H1 (cell line): ENCODE results near the gene MBP. TPM values are rescaled to one million over a fixed set of nuclear protein-coding genes. Genes with fewer than 3 reads are reported as not detected.

ENCODE experiments used
- CTCF ChIA-PET: fragments of 300-600 bp; sonication (Branson Sonifier 250); formaldehyde crosslinking; loops from one replicate; lab custom pipeline; 2021; ENCODE audit not compliant: partially characterized antibody; lab: Charles Lee
- POLR2A ChIA-PET: fragments of 300-600 bp; sonication (Branson Sonifier 250); formaldehyde crosslinking; loops from one replicate; lab custom pipeline; 2021; ENCODE audit warnings: inconsistent platforms; ENCODE audit not compliant: partially characterized antibody; lab: Charles Lee
- DNase-seq, 2 experiments: peaks; one replicate each; pipeline versions ENCODE4 v3.0.0 to v3.0.0-alpha.2; 2010 to 2022; ENCODE audit warnings: low spot score in 2 of 2, low read depth in 1 of 2, mixed read lengths in 1 of 2
- FAIRE-seq: peaks from 2 replicates; lab custom pipeline; 2011; peaks lifted over from hg19 to GRCh38; lab: Jason Lieb, UNC
- H2AFZ ChIP-seq: 2 replicates; pipeline ENCODE4 v1.8.1; 2012; ENCODE audit warnings: low read length, inconsistent platforms
- H2AK5ac ChIP-seq: 2 replicates; pipeline ENCODE4 v1.6.1; 2013; ENCODE audit warnings: low read depth, low read length
- H2BK120ac ChIP-seq: replicated peaks from 2 replicates; pipeline ENCODE3; 2013; ENCODE audit warnings: low read depth, low read length, inconsistent platforms
- H2BK12ac ChIP-seq: 2 replicates; pipeline ENCODE4 v1.6.1; 2013; ENCODE audit warnings: low read depth, low read length
- H2BK15ac ChIP-seq: 2 replicates; pipeline ENCODE4 v1.6.1; 2013; ENCODE audit warnings: low read length
- H2BK20ac ChIP-seq: 2 replicates; pipeline ENCODE4 v1.6.1; 2013; ENCODE audit warnings: low read length
- H2BK5ac ChIP-seq: 2 replicates; pipeline ENCODE4 v1.6.1; 2013; ENCODE audit warnings: low read depth, low read length
- H3K14ac ChIP-seq: 2 replicates; pipeline ENCODE4 v1.6.1; 2013; ENCODE audit warnings: inconsistent platforms; ENCODE audit not compliant: insufficient read length
- H3K18ac ChIP-seq: 2 replicates; pipeline ENCODE4 v1.6.1; 2013; ENCODE audit warnings: low read length; ENCODE audit errors: extremely low read depth
- H3K23ac ChIP-seq: 2 replicates; pipeline ENCODE4 v1.6.1; 2013; ENCODE audit warnings: inconsistent platforms; ENCODE audit not compliant: insufficient read length
- H3K23me2 ChIP-seq: 2 replicates; pipeline ENCODE4 v1.6.1; 2013; ENCODE audit warnings: low read depth, low read length
- H3K27ac ChIP-seq: 2 replicates; pipeline ENCODE4 v1.6.1; 2011; ENCODE audit warnings: low read depth, low read length, inconsistent platforms
- H3K27me3 ChIP-seq, 4 experiments: replicated peaks in 1 of 4; 1 replicate in 1 of 4; 2 replicates in 3 of 4; pipeline versions ENCODE4 v1.6.1 to v1.8.1; 2011 to 2013; ENCODE audit warnings: low read length in 3 of 4, mild to moderate bottlenecking in 3 of 4, inconsistent platforms in 2 of 4, mixed read lengths in 2 of 4, moderate library complexity in 1 of 4; ENCODE audit not compliant: control insufficient read depth in 3 of 4, insufficient read depth in 3 of 4; ENCODE audit errors: extremely low read depth in 1 of 4
- H3K36me3 ChIP-seq, 4 experiments: 2 replicates each; pipeline versions ENCODE4 v1.6.1 to v1.8.1; 2011 to 2013; ENCODE audit warnings: mild to moderate bottlenecking in 4 of 4, low read length in 3 of 4, moderate library complexity in 2 of 4, control low read depth in 1 of 4, inconsistent platforms in 1 of 4; ENCODE audit not compliant: insufficient read depth in 4 of 4, control insufficient read depth in 2 of 4
- H3K4ac ChIP-seq: replicated peaks from 2 replicates; pipeline ENCODE3; 2013; ENCODE audit warnings: low read length, low read depth, mixed read lengths, inconsistent platforms; ENCODE audit not compliant: insufficient read length
- H3K4me1 ChIP-seq, 4 experiments: replicated peaks in 1 of 4; 1 replicate in 1 of 4; 2 replicates in 3 of 4; pipeline versions ENCODE4 v1.6.1 to v1.8.1; 2011 to 2013; ENCODE audit warnings: low read length in 3 of 4, inconsistent platforms in 2 of 4, mixed read lengths in 1 of 4; ENCODE audit not compliant: insufficient read depth in 4 of 4, control insufficient read depth in 3 of 4
- H3K4me2 ChIP-seq, 2 experiments: 2 replicates each; pipeline versions ENCODE4 v1.6.1 to v1.8.1; 2011 to 2013; ENCODE audit warnings: low read depth in 2 of 2, low read length in 2 of 2, control low read depth in 1 of 2, inconsistent platforms in 1 of 2, mild to moderate bottlenecking in 1 of 2; ENCODE audit not compliant: insufficient read depth in 1 of 2
- H3K4me3 ChIP-seq, 4 experiments: fragments of 200-600, 300-600 bp in 1 of 4; sonication (generic), shearing (Covaris generic), sonication (Bioruptor Twin) in 1 of 4; 2 replicates each; pipeline versions ENCODE4 v1.5.1 to v1.8.1; 2011 to 2016; ENCODE audit warnings: low read length in 4 of 4, low read depth in 3 of 4, control low read depth in 2 of 4, inconsistent platforms in 2 of 4, mild to moderate bottlenecking in 2 of 4, mixed read lengths in 1 of 4, moderate library complexity in 1 of 4; ENCODE audit not compliant: insufficient read depth in 2 of 4; ENCODE audit errors: extremely low read depth in 1 of 4
- H3K56ac ChIP-seq: replicated peaks from 2 replicates; pipeline ENCODE3; 2013; ENCODE audit warnings: low read depth, mild to moderate bottlenecking, mixed read lengths, low read length, inconsistent platforms; ENCODE audit not compliant: insufficient read length
- H3K79me1 ChIP-seq: 2 replicates; pipeline ENCODE4 v1.6.1; 2013; ENCODE audit warnings: low read depth, low read length, control low read depth
- H3K79me2 ChIP-seq, 2 experiments: 2 replicates each; pipeline versions ENCODE4 v1.6.1 to v1.8.1; 2012 to 2013; ENCODE audit warnings: low read length in 2 of 2, mild to moderate bottlenecking in 2 of 2, inconsistent platforms in 1 of 2; ENCODE audit not compliant: insufficient read depth in 2 of 2, control insufficient read depth in 1 of 2
- H3K9ac ChIP-seq, 4 experiments: replicated peaks in 1 of 4; 1 replicate in 1 of 4; 2 replicates in 3 of 4; pipeline versions ENCODE4 v1.6.1 to v1.8.1; 2011 to 2013; ENCODE audit warnings: low read depth in 3 of 4, low read length in 3 of 4, control low read depth in 2 of 4, mild to moderate bottlenecking in 2 of 4, moderate library complexity in 2 of 4, inconsistent platforms in 1 of 4; ENCODE audit errors: extremely low read depth in 1 of 4
- H3K9me3 ChIP-seq, 2 experiments: 2 replicates each; pipeline versions ENCODE4 v1.6.1 to v1.8.1; 2012 to 2013; ENCODE audit warnings: mild to moderate bottlenecking in 2 of 2, moderate library complexity in 2 of 2, control low read depth in 1 of 2, inconsistent platforms in 1 of 2, low read depth in 1 of 2, low read length in 1 of 2, mixed read lengths in 1 of 2; ENCODE audit not compliant: insufficient read depth in 2 of 2
- H4K20me1 ChIP-seq, 2 experiments: replicated peaks in 1 of 2; 2 replicates each; pipeline versions ENCODE3 to v1.8.1; 2011 to 2013; ENCODE audit warnings: inconsistent platforms in 2 of 2, low read length in 2 of 2, mild to moderate bottlenecking in 1 of 2; ENCODE audit not compliant: insufficient read depth in 2 of 2, control insufficient read depth in 1 of 2
- H4K5ac ChIP-seq: 2 replicates; pipeline ENCODE4 v1.6.1; 2013; ENCODE audit warnings: low read length, low read depth, mixed read lengths, inconsistent platforms; ENCODE audit not compliant: insufficient read length
- H4K8ac ChIP-seq: 2 replicates; pipeline ENCODE4 v1.8.0; 2013; ENCODE audit warnings: mild to moderate bottlenecking, moderate library complexity, low read length, inconsistent platforms; ENCODE audit not compliant: insufficient read depth; ENCODE audit errors: extremely low read depth
- H4K91ac ChIP-seq: replicated peaks from 2 replicates; pipeline ENCODE3; 2013; ENCODE audit warnings: low read length, mixed read lengths, inconsistent platforms; ENCODE audit not compliant: insufficient read length
- BACH1 ChIP-seq: IDR thresholded peaks from 2 replicates; pipeline ENCODE4 v1.6.1; 2012; ENCODE audit warnings: low read length, improper control_type of control experiment
- BCL11A ChIP-seq, 2 experiments: IDR thresholded peaks; one replicate each; pipeline ENCODE4 v1.6.1; 2011; ENCODE audit warnings: low read depth in 2 of 2, low read length in 2 of 2, mild to moderate bottlenecking in 2 of 2
- JUND ChIP-seq: IDR thresholded peaks from 2 replicates; pipeline ENCODE4 v1.6.1; 2011; ENCODE audit warnings: mild to moderate bottlenecking, improper control_type of control experiment, low read length
- KDM1A ChIP-seq: fragments of 200-600, 300-600 bp; sonication (generic); IDR thresholded peaks from 2 replicates; pipeline ENCODE4 v1.7.1; 2016; ENCODE audit warnings: mild to moderate bottlenecking, low read length, borderline replicate concordance
- KDM4A ChIP-seq: IDR thresholded peaks from one replicate; pipeline ENCODE4 v1.7.1; 2012; ENCODE audit warnings: low read depth, mild to moderate bottlenecking, moderate library complexity, low read length, inconsistent platforms; ENCODE audit not compliant: severe bottlenecking
- MAFK ChIP-seq: IDR thresholded peaks from 2 replicates; pipeline ENCODE4 v1.6.1; 2012; ENCODE audit warnings: low read depth, mild to moderate bottlenecking, improper control_type of control experiment, low read length
- POLR2AphosphoS5 ChIP-seq: IDR thresholded peaks from 2 replicates; pipeline ENCODE4 v1.6.1; 2011; ENCODE audit warnings: low read depth, low read length
- USF2 ChIP-seq: IDR thresholded peaks from 2 replicates; pipeline ENCODE4 v1.6.1; 2011; ENCODE audit warnings: low read length, improper control_type of control experiment
- WGBS, 2 experiments: shearing (Covaris generic) in 1 of 2; methylation state at CpG; one replicate each; pipeline versions ENCODE4 v1.1.6 to v1.1.7; 2013 to 2015; ENCODE audit warnings: low lambda C conversion rate in 2 of 2, mixed read lengths in 2 of 2, inconsistent platforms in 1 of 2, low coverage in 1 of 2, missing lambda C conversion rate in 1 of 2; ENCODE audit not compliant: insufficient replicate concordance in 2 of 2, insufficient coverage in 1 of 2, insufficient read length in 1 of 2; ENCODE audit errors: extremely low coverage in 1 of 2, missing lambda C conversion rate in 1 of 2; 5-methylcytosine and 5-hydroxymethylcytosine counted together
- polyA plus RNA-seq, 7 experiments: library from polyadenylated mRNA; depleted of rRNA in 3 of 7; stranded (reverse) in 5 of 7; unstranded in 2 of 7; fragments of >200 nt in 5 of 7; fragments of 200-250 nt in 2 of 7; gene quantifications; 1 replicate in 5 of 7; 2 replicates in 1 of 7; 4 replicates in 1 of 7; pipeline versions ENCODE4 v1.2.1 to v1.2.3, GENCODE V29; 2011 to 2013; ENCODE audit warnings: missing spikeins in 2 of 7, mixed read lengths in 2 of 7
- total RNA-seq: library from RNA; stranded (reverse); fragmentation: NEBNext Ultra II Directional; extraction: Animal tissue kit (Norgen Biotek cat#: 25700); gene quantifications from 2 replicates; pipeline ENCODE4 v1.2.1, GENCODE V29; 2021

The MBP gene
- total and polyA plus RNA-seq, 2 of the 8 experiments (the other 6 are each of a cell fraction or from before 2014, with no cell fraction given) = 7.7 to 19.2 TPM

DNA sequence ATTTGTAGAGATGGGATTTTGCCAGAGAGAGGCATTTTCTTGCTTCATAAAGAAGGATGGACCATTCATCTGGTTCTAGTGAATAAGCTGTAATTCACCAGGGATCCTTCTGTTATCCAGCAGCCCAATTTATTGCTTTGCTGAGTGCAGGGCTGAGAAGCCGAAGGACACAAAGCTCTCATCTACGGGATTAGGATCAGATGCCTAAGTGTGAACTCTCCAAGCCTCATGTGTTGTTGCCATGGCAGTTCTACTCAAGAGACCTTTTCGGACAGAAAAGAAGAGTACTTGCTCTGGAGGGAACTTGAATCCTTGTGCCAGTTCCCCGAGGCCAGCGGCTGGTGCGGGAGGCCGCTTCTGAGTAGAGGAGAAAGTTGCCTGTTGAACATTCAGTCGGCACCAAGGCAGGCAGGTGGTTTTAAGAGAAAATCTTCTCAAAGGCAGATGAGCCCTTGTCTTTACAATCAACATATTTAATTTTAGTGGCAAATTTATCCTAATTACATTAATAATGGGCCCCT is 38.4 kb upstream of the MBP start:
- no peaks in the 10 kb centered on the region; the same call in 1 of the 2 replicates for H3K23me2 ChIP-seq
- no peak overlapping the region for H2BK20ac ChIP-seq
- H3K36me3 ChIP-seq = no peaks in the 10 kb centered on the region; a peak in 1 of 8 replicates
- no peak overlapping the region for H2AFZ ChIP-seq
- no peaks in the 10 kb centered on the region for H4K20me1 ChIP-seq
- POLR2A ChIA-PET = interaction anchor here (0.9 kb wide), 1 partner anchor 10 kb away, joined by 3 read pairs; no protein-coding TSS in a partner anchor
- H2BK5ac ChIP-seq = no peak overlapping the region
- DNase-seq = no peak
- H3K79me2 ChIP-seq = no peaks in the 10 kb centered on the region
- H4K8ac ChIP-seq = no peak overlapping the region
- no peak overlapping the region for H2BK120ac ChIP-seq
- H3K18ac ChIP-seq = no peak overlapping the region
- H3K9ac ChIP-seq = no peak overlapping the region
- no peaks in the 10 kb centered on the region for H3K9me3 ChIP-seq
- no peak overlapping the region for H3K27ac ChIP-seq
- no peaks in the 10 kb centered on the region; the same call in 1 of the 2 replicates for H3K79me1 ChIP-seq
- no peak overlapping the region for H3K4me3 ChIP-seq
- no peak overlapping the region for H3K14ac ChIP-seq
- H3K4me1 ChIP-seq = peaks cover 0 to 18% (median 3%) of the 10 kb centered on the region in 4 experiments; a peak in 5 of 7 replicates
- no peak overlapping the region for H4K5ac ChIP-seq
- H3K4ac ChIP-seq = no peak overlapping the region
- FAIRE-seq = no peak
- H2BK12ac ChIP-seq = no peak overlapping the region
- no peak overlapping the region for H4K91ac ChIP-seq
- no peak overlapping the region for H3K56ac ChIP-seq
- H3K27me3 ChIP-seq = no peaks in the 10 kb centered on the region; a peak in 1 of 7 replicates
- H2AK5ac ChIP-seq = no peak overlapping the region
- H3K4me2 ChIP-seq = no peak overlapping the region
- H2BK15ac ChIP-seq = no peak overlapping the region
- CTCF ChIA-PET = interaction anchor here (0.8 to 1.1 kb wide), 2 partner anchors 16 to 42 kb away, joined by 3 read pairs; no protein-coding TSS in a partner anchor
- no peak overlapping the region for H3K23ac ChIP-seq
- 69% methylated on average over 8 of the region's 8 CpGs; no CpG with 5 or more reads in 1 of the 2 experiments for WGBS, 2 experiments
- TF ChIP-seq MAFK = no peak
- TF ChIP-seq POLR2AphosphoS5 = no peak
- no peak for TF ChIP-seq USF2
- TF ChIP-seq JUND = no peak
- TF ChIP-seq KDM1A = no peak
- no peak for TF ChIP-seq BACH1
- TF ChIP-seq KDM4A = no peak
- no peak for TF ChIP-seq BCL11A (IDR thresholded peaks at IDR 0.05; ENCODE audit: low read depth in 2 of 2, low read length in 2 of 2)
